Measurements from ENCODE around the gene VIPR1.

The VIPR1 gene, protein sequence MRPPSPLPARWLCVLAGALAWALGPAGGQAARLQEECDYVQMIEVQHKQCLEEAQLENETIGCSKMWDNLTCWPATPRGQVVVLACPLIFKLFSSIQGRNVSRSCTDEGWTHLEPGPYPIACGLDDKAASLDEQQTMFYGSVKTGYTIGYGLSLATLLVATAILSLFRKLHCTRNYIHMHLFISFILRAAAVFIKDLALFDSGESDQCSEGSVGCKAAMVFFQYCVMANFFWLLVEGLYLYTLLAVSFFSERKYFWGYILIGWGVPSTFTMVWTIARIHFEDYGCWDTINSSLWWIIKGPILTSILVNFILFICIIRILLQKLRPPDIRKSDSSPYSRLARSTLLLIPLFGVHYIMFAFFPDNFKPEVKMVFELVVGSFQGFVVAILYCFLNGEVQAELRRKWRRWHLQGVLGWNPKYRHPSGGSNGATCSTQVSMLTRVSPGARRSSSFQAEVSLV

DNA sequence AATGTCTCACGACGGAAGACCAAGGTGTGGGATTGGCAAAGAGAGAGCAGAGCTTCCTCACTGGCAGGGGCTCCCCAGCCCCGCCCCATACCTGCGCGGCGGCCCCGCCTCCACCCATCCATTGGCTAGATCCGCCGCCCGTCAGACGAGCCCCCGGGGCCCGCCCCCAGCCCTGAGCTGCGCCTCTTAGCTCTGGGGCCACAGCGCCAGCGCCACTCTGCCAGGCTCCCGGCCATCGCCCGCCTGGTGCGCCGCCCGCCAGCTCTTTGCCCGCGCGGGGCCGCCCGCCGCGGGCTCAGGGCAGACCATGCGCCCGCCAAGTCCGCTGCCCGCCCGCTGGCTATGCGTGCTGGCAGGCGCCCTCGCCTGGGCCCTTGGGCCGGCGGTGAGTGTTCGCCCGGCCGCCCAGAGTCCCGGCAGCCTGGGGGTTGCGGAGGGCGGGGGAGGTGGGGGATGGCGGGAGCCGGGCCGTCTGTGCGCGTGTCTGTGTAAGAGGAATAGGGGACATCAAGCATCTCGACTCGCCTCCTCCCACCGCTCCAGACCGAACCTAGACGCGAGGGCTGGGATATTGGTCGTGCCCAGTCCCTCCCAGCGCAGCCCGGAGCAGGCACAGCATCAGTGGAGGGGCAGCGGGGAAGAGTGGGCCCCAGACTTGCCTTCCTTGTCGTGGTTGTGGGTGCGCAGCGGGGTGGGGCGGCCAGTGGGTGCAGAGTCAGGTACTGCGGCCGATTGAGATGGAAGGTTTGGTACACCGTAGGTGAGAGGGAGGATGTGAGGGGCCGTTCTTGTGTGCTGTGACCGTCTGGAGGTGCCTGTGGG, at the start of gene VIPR1:
Gene VIPR1 (plus strand): TSS at position 215 of the 822 bp plus-strand sequence. CDS start 93 bp downstream, at position 308.
- Histone ChIP-seq H3K36me3 (ENCODE audit: insufficient read depth, low read depth, low read length) (no peaks in the 10 kb centered on the region), H3K9me3 (ENCODE audit: insufficient read depth, low read depth, low read length) (no peaks in the 10 kb centered on the region), H3K27ac (ENCODE audit: low read length) (no peak within 1 kb of the TSS), H3K9ac (ENCODE audit: low read depth, low read length) (peak within 1 kb of the TSS; percentile 56; the same call in 1 of the 2 replicates), H3K4me1 (ENCODE audit: insufficient read depth, low read length) (peaks cover 9% of the 10 kb centered on the region; the same call in 1 of the 2 replicates), H3K27me3 (ENCODE audit: insufficient read depth, low read length) (peaks cover 61% of the 10 kb centered on the region), H3K4me3 (ENCODE audit: low read length) (peak within 1 kb of the TSS; percentile 80)

GRCh38 chr3:42456211-42456610, 46.2 kb upstream of the VIPR1 start:
- H3K4me3 ChIP-seq (ENCODE audit: low read length), result no peak overlapping the region
- H3K4me1 ChIP-seq (ENCODE audit: insufficient read depth, low read length), result no peaks in the 10 kb centered on the region
- H3K9me3 ChIP-seq (ENCODE audit: insufficient read depth, low read depth, low read length), result no peaks in the 10 kb centered on the region
- H3K9ac ChIP-seq (ENCODE audit: low read depth, low read length), result no peak overlapping the region
- no peak overlapping the region for H3K27ac ChIP-seq (ENCODE audit: low read length)
- no peaks in the 10 kb centered on the region for H3K27me3 ChIP-seq (ENCODE audit: insufficient read depth, low read length)
- H3K36me3 ChIP-seq (ENCODE audit: insufficient read depth, low read depth, low read length), result no peaks in the 10 kb centered on the region

GRCh38 chr3:42459151-42459550, 43.3 kb upstream of the VIPR1 start:
- no peaks in the 10 kb centered on the region for H3K36me3 ChIP-seq (ENCODE audit: insufficient read depth, low read depth, low read length)
- H3K27ac ChIP-seq (ENCODE audit: low read length), result no peak overlapping the region
- no peak overlapping the region for H3K4me3 ChIP-seq (ENCODE audit: low read length)
- no peaks in the 10 kb centered on the region for H3K4me1 ChIP-seq (ENCODE audit: insufficient read depth, low read length)
- no peaks in the 10 kb centered on the region for H3K27me3 ChIP-seq (ENCODE audit: insufficient read depth, low read length)
- H3K9me3 ChIP-seq (ENCODE audit: insufficient read depth, low read depth, low read length), result no peaks in the 10 kb centered on the region
- no peak overlapping the region for H3K9ac ChIP-seq (ENCODE audit: low read depth, low read length)

DNA sequence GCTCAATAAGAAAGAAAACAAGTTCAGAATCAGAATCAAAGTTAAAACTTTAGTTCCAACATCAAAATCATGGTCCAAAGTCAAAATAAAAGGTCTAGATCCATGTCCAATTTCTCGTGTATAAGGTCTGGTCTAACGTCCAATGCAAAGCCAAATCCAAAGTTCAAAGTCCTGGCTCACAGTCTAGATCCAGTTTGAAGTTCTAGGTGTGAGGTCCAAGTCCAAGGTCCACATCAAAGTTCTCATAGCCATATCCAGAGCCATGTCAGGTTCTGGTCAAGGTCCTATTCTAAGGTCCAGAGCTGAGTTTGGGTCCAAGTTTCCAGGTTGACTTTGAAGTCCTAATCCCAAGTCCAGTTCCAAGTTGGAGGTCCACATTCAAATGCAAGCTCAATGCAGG, 40.7 kb upstream of the VIPR1 start:
- H3K9ac ChIP-seq (ENCODE audit: low read depth, low read length), result no peak overlapping the region
- H3K36me3 ChIP-seq (ENCODE audit: insufficient read depth, low read depth, low read length), result no peaks in the 10 kb centered on the region
- H3K9me3 ChIP-seq (ENCODE audit: insufficient read depth, low read depth, low read length), result no peaks in the 10 kb centered on the region
- no peaks in the 10 kb centered on the region for H3K27me3 ChIP-seq (ENCODE audit: insufficient read depth, low read length)
- H3K4me1 ChIP-seq (ENCODE audit: insufficient read depth, low read length), result no peaks in the 10 kb centered on the region
- no peak overlapping the region for H3K4me3 ChIP-seq (ENCODE audit: low read length)
- H3K27ac ChIP-seq (ENCODE audit: low read length), result no peak overlapping the region

DNA sequence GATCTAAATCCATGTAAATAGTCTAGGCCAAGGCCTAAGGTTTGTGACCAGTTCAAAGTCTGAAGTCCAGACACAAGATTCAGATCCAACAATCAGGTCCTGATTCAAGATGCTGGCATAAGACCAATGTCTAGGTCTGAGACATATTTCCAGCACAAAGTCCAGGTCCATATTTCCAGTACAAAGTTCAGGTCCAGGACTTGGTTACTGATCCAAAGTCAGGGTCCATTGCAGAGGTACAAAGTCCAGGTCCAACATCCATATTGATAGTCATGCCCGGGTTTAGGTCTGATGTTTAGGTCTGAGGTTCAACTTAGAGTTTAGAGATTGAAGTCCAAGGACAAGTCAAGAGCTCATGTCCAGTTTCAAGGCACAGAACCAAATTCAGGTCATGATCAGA, 39.4 kb upstream of the VIPR1 start:
- H3K27ac ChIP-seq (ENCODE audit: low read length), result no peak overlapping the region
- H3K9me3 ChIP-seq (ENCODE audit: insufficient read depth, low read depth, low read length), result no peaks in the 10 kb centered on the region
- no peak overlapping the region for H3K9ac ChIP-seq (ENCODE audit: low read depth, low read length)
- no peaks in the 10 kb centered on the region for H3K36me3 ChIP-seq (ENCODE audit: insufficient read depth, low read depth, low read length)
- H3K4me3 ChIP-seq (ENCODE audit: low read length), result no peak overlapping the region
- H3K27me3 ChIP-seq (ENCODE audit: insufficient read depth, low read length), result no peaks in the 10 kb centered on the region
- H3K4me1 ChIP-seq (ENCODE audit: insufficient read depth, low read length), result no peaks in the 10 kb centered on the region

DNA sequence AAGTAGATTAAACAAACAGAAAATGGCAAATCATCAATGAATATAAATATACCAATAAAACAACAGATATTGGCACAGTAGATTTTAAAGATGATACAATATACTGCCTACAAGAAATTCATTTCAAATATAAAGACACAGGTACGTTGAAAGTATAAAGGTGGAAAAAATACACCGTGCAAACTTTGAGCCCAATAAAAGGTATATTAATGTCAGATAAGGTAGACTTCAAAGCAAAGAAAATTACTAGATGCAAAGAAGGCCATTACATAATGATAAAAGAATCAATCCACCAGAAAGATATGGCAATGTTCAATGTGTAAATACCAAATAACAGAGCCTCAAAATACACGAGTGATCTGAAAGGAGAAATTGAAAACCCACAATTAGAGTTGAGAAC, 34.3 kb upstream of the VIPR1 start:
- no peak overlapping the region for H3K27ac ChIP-seq (ENCODE audit: low read length)
- H3K9me3 ChIP-seq (ENCODE audit: insufficient read depth, low read depth, low read length), result no peaks in the 10 kb centered on the region
- H3K27me3 ChIP-seq (ENCODE audit: insufficient read depth, low read length), result no peaks in the 10 kb centered on the region; the same call in 1 of the 2 replicates
- H3K4me1 ChIP-seq (ENCODE audit: insufficient read depth, low read length), result no peaks in the 10 kb centered on the region
- no peak overlapping the region for H3K4me3 ChIP-seq (ENCODE audit: low read length)
- H3K36me3 ChIP-seq (ENCODE audit: insufficient read depth, low read depth, low read length), result no peaks in the 10 kb centered on the region
- H3K9ac ChIP-seq (ENCODE audit: low read depth, low read length), result no peak overlapping the region

- Histone ChIP-seq H3K4me1 (ENCODE audit: insufficient read depth, low read length) (no peaks in the 10 kb centered on the region), H3K27ac (ENCODE audit: low read length) (no peak overlapping the region), H3K4me3 (ENCODE audit: low read length) (no peak overlapping the region)
Measured at GRCh38 chr3:42472555-42472954, 29.9 kb upstream of the VIPR1 start.

DNA sequence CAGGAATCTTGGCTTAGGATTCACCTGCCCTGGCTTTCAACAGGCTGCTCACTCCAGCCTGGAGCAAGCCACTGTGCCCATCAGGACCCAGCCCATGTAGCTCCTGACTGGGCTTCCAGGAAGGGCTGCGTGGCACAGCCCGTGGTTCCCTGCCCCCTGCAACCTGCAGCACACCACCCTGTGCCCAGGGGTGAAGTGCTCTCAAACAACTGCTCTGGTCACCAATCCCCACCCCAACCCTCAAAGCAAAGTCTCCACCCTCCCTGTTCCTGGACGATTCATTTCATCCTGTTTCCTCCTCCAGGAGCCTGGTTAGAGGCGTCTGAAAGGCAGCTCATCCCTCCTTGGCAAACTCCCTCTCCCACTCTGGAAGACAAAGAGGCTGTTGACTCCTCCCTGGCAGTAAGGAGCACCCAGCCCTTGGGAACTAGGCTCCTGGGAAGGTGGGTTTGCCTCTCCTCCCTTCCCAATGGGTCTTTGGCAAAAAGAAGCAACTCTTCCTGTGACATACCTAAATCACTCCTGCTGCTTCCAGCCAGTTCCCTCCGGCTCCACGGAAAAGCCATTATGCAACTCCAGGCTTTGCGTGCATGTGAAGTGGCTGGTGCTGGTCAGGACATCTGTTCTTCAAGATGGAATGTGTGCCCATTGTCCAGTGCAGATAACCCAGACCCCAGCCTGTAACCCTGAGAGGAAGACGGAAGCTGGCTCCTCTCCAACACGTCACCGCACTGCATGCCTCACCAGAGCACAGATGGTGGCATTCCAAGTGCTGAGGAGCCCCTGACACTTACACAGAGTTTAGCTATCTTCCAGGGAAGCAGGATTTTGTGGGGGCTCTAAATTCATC, 29.1 kb upstream of the VIPR1 start:
- Histone ChIP-seq H3K27me3 (ENCODE audit: insufficient read depth, low read length) (no peaks in the 10 kb centered on the region; the same call in 1 of the 2 replicates), H3K9me3 (ENCODE audit: insufficient read depth, low read depth, low read length) (no peaks in the 10 kb centered on the region), H3K27ac (ENCODE audit: low read length) (no peak overlapping the region), H3K4me3 (ENCODE audit: low read length) (no peak overlapping the region), H3K4me1 (ENCODE audit: insufficient read depth, low read length) (no peaks in the 10 kb centered on the region), H3K36me3 (ENCODE audit: insufficient read depth, low read depth, low read length) (no peaks in the 10 kb centered on the region), H3K9ac (ENCODE audit: low read depth, low read length) (no peak overlapping the region)

More at GRCh38 chr3:42472555-42472954, 29.9 kb upstream of the VIPR1 start:
- Histone ChIP-seq H3K27me3 (ENCODE audit: insufficient read depth, low read length) (no peaks in the 10 kb centered on the region; the same call in 1 of the 2 replicates), H3K36me3 (ENCODE audit: insufficient read depth, low read depth, low read length) (no peaks in the 10 kb centered on the region), H3K9ac (ENCODE audit: low read depth, low read length) (no peak overlapping the region), H3K9me3 (ENCODE audit: insufficient read depth, low read depth, low read length) (no peaks in the 10 kb centered on the region)

DNA sequence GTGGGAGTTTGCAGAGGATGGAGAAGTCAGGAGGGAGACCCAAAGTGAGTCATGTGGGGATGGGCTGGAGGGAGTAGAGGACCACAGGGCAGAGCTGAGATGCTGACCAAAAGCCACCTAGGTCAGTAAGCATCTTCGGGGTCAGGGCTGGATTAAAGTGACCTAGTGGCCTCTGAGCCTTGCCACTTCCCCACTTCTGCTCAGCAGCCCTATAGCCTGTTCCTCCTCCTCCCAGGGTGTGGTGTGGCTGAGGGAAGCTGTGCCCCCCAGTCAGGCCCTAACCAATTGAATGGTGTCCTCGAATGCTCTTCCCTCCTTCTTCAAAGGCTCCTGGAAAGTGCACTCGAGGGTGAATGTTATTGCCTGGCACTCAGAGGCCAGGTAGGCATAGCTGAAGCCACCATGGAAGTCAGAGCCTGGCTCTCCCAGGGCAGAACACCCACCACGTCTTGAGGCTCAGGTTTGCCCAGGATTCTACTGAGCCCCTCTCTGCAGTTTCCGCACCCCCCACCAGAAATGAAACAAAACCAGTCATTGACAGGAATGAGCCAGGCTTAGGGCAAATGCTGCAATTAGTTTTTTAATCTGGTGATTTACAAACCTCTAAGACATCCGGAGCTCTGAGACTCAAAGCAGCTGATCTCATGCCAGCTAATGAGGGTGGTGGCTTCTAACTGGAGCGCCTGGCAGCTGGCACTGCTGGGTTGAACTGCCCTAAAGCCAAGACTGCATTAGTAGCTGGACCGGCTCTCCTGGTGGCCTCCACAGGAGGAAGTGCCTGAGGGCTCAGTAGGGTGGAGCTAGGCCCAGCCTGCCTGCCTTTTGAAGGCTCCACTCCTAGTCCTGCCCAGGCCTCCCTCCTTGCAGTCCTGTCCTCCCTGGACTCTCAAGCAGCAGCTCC, 26.0 kb upstream of the VIPR1 start:
- no peaks in the 10 kb centered on the region for H3K36me3 ChIP-seq (ENCODE audit: insufficient read depth, low read depth, low read length)
- no peaks in the 10 kb centered on the region for H3K4me1 ChIP-seq (ENCODE audit: insufficient read depth, low read length)
- no peaks in the 10 kb centered on the region for H3K9me3 ChIP-seq (ENCODE audit: insufficient read depth, low read depth, low read length)
- H3K27me3 ChIP-seq (ENCODE audit: insufficient read depth, low read length), result no peaks in the 10 kb centered on the region; the same call in 1 of the 2 replicates
- no peak overlapping the region for H3K27ac ChIP-seq (ENCODE audit: low read length)
- no peak overlapping the region for H3K4me3 ChIP-seq (ENCODE audit: low read length)
- H3K9ac ChIP-seq (ENCODE audit: low read depth, low read length), result no peak overlapping the region

GRCh38 chr3:42477696-42478095, 24.7 kb upstream of the VIPR1 start:
- no peak overlapping the region for H3K27ac ChIP-seq (ENCODE audit: low read length)
- no peaks in the 10 kb centered on the region for H3K4me1 ChIP-seq (ENCODE audit: insufficient read depth, low read length)
- H3K27me3 ChIP-seq (ENCODE audit: insufficient read depth, low read length), result no peaks in the 10 kb centered on the region; the same call in 1 of the 2 replicates

More at GRCh38 chr3:42477696-42478095, 24.7 kb upstream of the VIPR1 start:
- H3K9ac ChIP-seq (ENCODE audit: low read depth, low read length), result no peak overlapping the region
- H3K36me3 ChIP-seq (ENCODE audit: insufficient read depth, low read depth, low read length), result no peaks in the 10 kb centered on the region
- H3K4me3 ChIP-seq (ENCODE audit: low read length), result no peak overlapping the region
- no peaks in the 10 kb centered on the region for H3K9me3 ChIP-seq (ENCODE audit: insufficient read depth, low read depth, low read length)
